H9 (cell line): ENCODE measurements around the gene RPL18. TPM values are rescaled to one million over a fixed set of nuclear protein-coding genes. Genes with fewer than 3 reads are reported as not detected.

ENCODE experiments used
- DNase-seq: peaks from one replicate; pipeline ENCODE4 v3.0.0-alpha.2; 2017
- H2AFZ ChIP-seq: one replicate; pipeline ENCODE4 v1.6.1; 2013; ENCODE audit warnings: mild to moderate bottlenecking, low read length, control low read depth, moderate library complexity
- H2AK5ac ChIP-seq: 2 replicates; pipeline ENCODE4 v1.6.1; 2013; ENCODE audit warnings: low read length, control low read depth, mixed read lengths; ENCODE audit not compliant: insufficient read length
- H2BK120ac ChIP-seq: one replicate; pipeline ENCODE4 v1.6.1; 2013; ENCODE audit warnings: low read depth, mild to moderate bottlenecking, low read length, control low read depth, inconsistent platforms; ENCODE audit not compliant: poor library complexity, severe bottlenecking
- H2BK12ac ChIP-seq: 2 replicates; pipeline ENCODE4 v1.6.1; 2013; ENCODE audit warnings: low read length, control low read depth, mixed read lengths, low read depth; ENCODE audit not compliant: insufficient read length
- H2BK15ac ChIP-seq: 2 replicates; pipeline ENCODE4 v1.6.1; 2013; ENCODE audit warnings: low read depth, low read length, control low read depth
- H2BK20ac ChIP-seq: one replicate; pipeline ENCODE4 v1.6.1; 2013; ENCODE audit warnings: low read depth, mild to moderate bottlenecking, low read length, control low read depth, inconsistent platforms; ENCODE audit not compliant: poor library complexity, severe bottlenecking
- H2BK5ac ChIP-seq: 2 replicates; pipeline ENCODE4 v1.6.1; 2013; ENCODE audit warnings: low read length, control low read depth, mixed read lengths; ENCODE audit not compliant: insufficient read length
- H3K14ac ChIP-seq: 2 replicates; pipeline ENCODE4 v1.6.1; 2013; ENCODE audit warnings: low read length, control low read depth; ENCODE audit not compliant: insufficient read depth
- H3K18ac ChIP-seq: 2 replicates; pipeline ENCODE4 v1.6.1; 2013; ENCODE audit warnings: low read depth, mild to moderate bottlenecking, mixed read lengths, low read length, control low read depth; ENCODE audit not compliant: insufficient read length
- H3K23ac ChIP-seq: 2 replicates; pipeline ENCODE4 v1.6.1; 2013; ENCODE audit warnings: low read length, control low read depth, mixed read lengths, low read depth; ENCODE audit not compliant: insufficient read length
- H3K23me2 ChIP-seq: 2 replicates; pipeline ENCODE4 v1.6.1; 2013; ENCODE audit warnings: low read depth, mild to moderate bottlenecking, mixed read lengths, low read length, control low read depth; ENCODE audit not compliant: insufficient read length, poor library complexity, severe bottlenecking
- H3K27ac ChIP-seq: 2 replicates; pipeline ENCODE4 v1.5.1; 2013; ENCODE audit warnings: low read length, control low read depth, mixed read lengths, low read depth; ENCODE audit not compliant: insufficient read length
- H3K27me3 ChIP-seq: 2 replicates; pipeline ENCODE4 v1.6.1; 2013; ENCODE audit warnings: low read length, control low read depth, inconsistent platforms; ENCODE audit not compliant: insufficient read depth
- H3K4ac ChIP-seq: 2 replicates; pipeline ENCODE4 v1.6.1; 2013; ENCODE audit warnings: low read depth, mild to moderate bottlenecking, control low read depth, inconsistent platforms, low read length, moderate library complexity
- H3K4me1 ChIP-seq: 2 replicates; pipeline ENCODE4 v1.6.1; 2013; ENCODE audit warnings: low read length, control low read depth, inconsistent platforms; ENCODE audit not compliant: insufficient read depth
- H3K4me2 ChIP-seq: 2 replicates; pipeline ENCODE4 v1.6.1; 2013; ENCODE audit warnings: low read length, control low read depth, mixed read lengths; ENCODE audit not compliant: insufficient read length, insufficient read depth
- H3K56ac ChIP-seq: 2 replicates; pipeline ENCODE4 v1.6.1; 2013; ENCODE audit warnings: low read depth, mild to moderate bottlenecking, mixed read lengths, low read length, control low read depth; ENCODE audit not compliant: insufficient read length
- H3K79me1 ChIP-seq: 2 replicates; pipeline ENCODE4 v1.6.1; 2013; ENCODE audit warnings: low read depth, mild to moderate bottlenecking, moderate library complexity, low read length, control low read depth, inconsistent platforms; ENCODE audit not compliant: insufficient read depth, poor library complexity, severe bottlenecking
- H3K79me2 ChIP-seq: 2 replicates; pipeline ENCODE4 v1.6.1; 2013; ENCODE audit warnings: low read length, control low read depth, inconsistent platforms; ENCODE audit not compliant: insufficient read depth
- H3K9ac ChIP-seq: 2 replicates; pipeline ENCODE4 v1.6.1; 2013; ENCODE audit warnings: low read length, control low read depth, mixed read lengths; ENCODE audit not compliant: insufficient read length; ENCODE audit errors: extremely low read depth
- H3K9me3 ChIP-seq: one replicate; pipeline ENCODE4 v1.6.1; 2013; ENCODE audit warnings: low read depth, low read length, inconsistent platforms; ENCODE audit not compliant: control insufficient read depth
- H3T11ph ChIP-seq: one replicate; pipeline ENCODE4 v1.6.1; 2013; ENCODE audit warnings: mild to moderate bottlenecking, low read length, control low read depth, inconsistent platforms
- H4K20me1 ChIP-seq: one replicate; pipeline ENCODE4 v1.6.1; 2013; ENCODE audit not compliant: control insufficient read depth, insufficient read length, insufficient read depth
- H4K5ac ChIP-seq: 2 replicates; pipeline ENCODE4 v1.6.1; 2013; ENCODE audit warnings: low read depth, mild to moderate bottlenecking, mixed read lengths, low read length, control low read depth; ENCODE audit not compliant: insufficient read length
- H4K8ac ChIP-seq: replicated peaks from 2 replicates; pipeline ENCODE4 v1.6.1; 2013; ENCODE audit warnings: low read length, control low read depth, mixed read lengths, low read depth; ENCODE audit not compliant: insufficient read length
- H4K91ac ChIP-seq: 2 replicates; pipeline ENCODE4 v1.6.1; 2013; ENCODE audit warnings: low read depth, mild to moderate bottlenecking, moderate library complexity, mixed read lengths, low read length, control low read depth; ENCODE audit not compliant: insufficient read length
- H3K27ac Mint-ChIP-seq, 3 experiments: 2 replicates in 2 of 3; 3 replicates in 1 of 3; pipeline ENCODE4 v1.8.0; 2020 to 2021; ENCODE audit warnings: mixed read lengths in 3 of 3, mild to moderate bottlenecking in 1 of 3, moderate library complexity in 1 of 3
- H3K27me3 Mint-ChIP-seq: 2 replicates; pipeline ENCODE4 v1.8.0; 2021; ENCODE audit warnings: low read depth, mild to moderate bottlenecking, moderate library complexity, mixed read lengths
- H3K36me3 Mint-ChIP-seq, 3 experiments: 2 replicates in 2 of 3; 3 replicates in 1 of 3; pipeline ENCODE4 v1.8.0; 2020 to 2021; ENCODE audit warnings: low read depth in 3 of 3, mixed read lengths in 3 of 3; ENCODE audit not compliant: insufficient read depth in 1 of 3
- H3K4me1 Mint-ChIP-seq, 2 experiments: 2 replicates each; pipeline ENCODE4 v1.8.0; 2020; ENCODE audit warnings: mixed read lengths in 2 of 2
- H3K4me3 Mint-ChIP-seq, 2 experiments: 2 replicates in 1 of 2; 3 replicates in 1 of 2; pipeline ENCODE4 v1.8.0; 2020 to 2021; ENCODE audit warnings: mild to moderate bottlenecking in 2 of 2, mixed read lengths in 2 of 2, moderate library complexity in 1 of 2
- H3K9me3 Mint-ChIP-seq, 2 experiments: 2 replicates in 1 of 2; 3 replicates in 1 of 2; pipeline ENCODE4 v1.8.0; 2020; ENCODE audit warnings: mild to moderate bottlenecking in 2 of 2, mixed read lengths in 2 of 2, moderate library complexity in 1 of 2
- WGBS: extraction: QIAGEN DNeasy Blood & Tissue Kit; methylation state at CpG from one replicate; pipeline ENCODE4 v1.1.7; 2013; ENCODE audit warnings: missing lambda C conversion rate, low lambda C conversion rate, mixed read lengths; ENCODE audit not compliant: insufficient read length; ENCODE audit errors: extremely low coverage; 5-methylcytosine and 5-hydroxymethylcytosine counted together
- total RNA-seq: library from RNA; stranded (reverse); gene quantifications from 2 replicates; pipeline ENCODE4 v1.2.1, GENCODE V29; 2021
- TF ChIP-seq, protein P1 (sequence below): fragments of 200-600 bp; sonication (generic); conservative IDR thresholded peaks from 3 replicates; pipeline ENCODE4 v1.8.0; 2021; ENCODE audit warnings: antibody characterized with exemption, mild to moderate bottlenecking

RPL18 gene
- total RNA-seq, 1 experiment from 2014 or later = 1,855 TPM

DNA sequence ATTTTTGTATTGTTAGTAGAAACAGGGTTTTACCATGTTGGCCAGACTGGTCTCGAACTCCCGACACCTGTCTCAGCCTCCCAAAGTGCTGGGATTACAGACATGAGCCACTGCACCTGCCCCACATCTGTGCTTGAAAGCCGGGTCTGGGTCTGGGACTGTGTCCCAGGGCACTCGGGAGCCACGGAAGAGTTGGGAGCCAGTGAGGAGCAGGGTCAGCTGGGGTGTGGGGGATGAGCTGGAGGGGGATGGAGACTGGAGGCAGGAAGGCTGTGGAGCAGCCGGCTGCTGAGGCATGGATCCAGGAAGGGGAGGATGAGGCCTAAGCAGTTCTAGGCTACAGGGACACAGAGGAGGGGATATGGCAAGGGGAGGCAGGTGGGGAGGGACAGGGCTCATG lies 23.1 kb downstream of the RPL18 start:
- H3K56ac ChIP-seq = no peak overlapping the region
- WGBS = no CpG with 5 or more reads among the region's 6 CpGs
- no peaks in the 10 kb centered on the region for H3K79me1 ChIP-seq
- no peak overlapping the region for H4K5ac ChIP-seq
- no peaks in the 10 kb centered on the region for H3K4me1 ChIP-seq
- no peak overlapping the region for H3K27ac ChIP-seq
- no peak overlapping the region for H2BK120ac ChIP-seq
- TF ChIP-seq, protein P1, sequence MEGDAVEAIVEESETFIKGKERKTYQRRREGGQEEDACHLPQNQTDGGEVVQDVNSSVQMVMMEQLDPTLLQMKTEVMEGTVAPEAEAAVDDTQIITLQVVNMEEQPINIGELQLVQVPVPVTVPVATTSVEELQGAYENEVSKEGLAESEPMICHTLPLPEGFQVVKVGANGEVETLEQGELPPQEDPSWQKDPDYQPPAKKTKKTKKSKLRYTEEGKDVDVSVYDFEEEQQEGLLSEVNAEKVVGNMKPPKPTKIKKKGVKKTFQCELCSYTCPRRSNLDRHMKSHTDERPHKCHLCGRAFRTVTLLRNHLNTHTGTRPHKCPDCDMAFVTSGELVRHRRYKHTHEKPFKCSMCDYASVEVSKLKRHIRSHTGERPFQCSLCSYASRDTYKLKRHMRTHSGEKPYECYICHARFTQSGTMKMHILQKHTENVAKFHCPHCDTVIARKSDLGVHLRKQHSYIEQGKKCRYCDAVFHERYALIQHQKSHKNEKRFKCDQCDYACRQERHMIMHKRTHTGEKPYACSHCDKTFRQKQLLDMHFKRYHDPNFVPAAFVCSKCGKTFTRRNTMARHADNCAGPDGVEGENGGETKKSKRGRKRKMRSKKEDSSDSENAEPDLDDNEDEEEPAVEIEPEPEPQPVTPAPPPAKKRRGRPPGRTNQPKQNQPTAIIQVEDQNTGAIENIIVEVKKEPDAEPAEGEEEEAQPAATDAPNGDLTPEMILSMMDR = no peak
- no peak overlapping the region for H2BK12ac ChIP-seq
- H3K9me3 ChIP-seq = no peaks in the 10 kb centered on the region
- Mint-ChIP-seq H3K4me3 (no peak overlapping the region), H3K9me3 (no peaks in the 10 kb centered on the region), H3K4me1 (no peaks in the 10 kb centered on the region), H3K36me3 (no peaks in the 10 kb centered on the region), H3K27ac (no peak overlapping the region; a peak in 1 of 7 replicates), H3K27me3 (peaks cover 10% of the 10 kb centered on the region)
- no peaks in the 10 kb centered on the region for H3K23me2 ChIP-seq
- H3K9ac ChIP-seq = no peak overlapping the region
- H3K4ac ChIP-seq = no peak overlapping the region
- H2BK15ac ChIP-seq = no peak overlapping the region
- no peak overlapping the region for H4K8ac ChIP-seq
- H4K20me1 ChIP-seq = no peaks in the 10 kb centered on the region
- no peak overlapping the region for H3T11ph ChIP-seq
- H2AFZ ChIP-seq = no peak overlapping the region
- no peak overlapping the region for H4K91ac ChIP-seq
- H3K79me2 ChIP-seq = no peaks in the 10 kb centered on the region
- no peaks in the 10 kb centered on the region for H3K27me3 ChIP-seq
- H2AK5ac ChIP-seq = no peak overlapping the region
- H3K14ac ChIP-seq = no peak overlapping the region
- H3K4me2 ChIP-seq = no peak overlapping the region
- no peak overlapping the region for H3K23ac ChIP-seq
- no peak overlapping the region for H2BK5ac ChIP-seq
- no peak overlapping the region for H3K18ac ChIP-seq
- DNase-seq = no peak
- no peak overlapping the region for H2BK20ac ChIP-seq
